Stimulated activated CD8-positive, alpha-beta memory T cell treated with anti-CD3 and anti-CD28 coated beads, Interleukin-7, amount 100 ng/mL, for 48 hours (primary cell): ENCODE measurements around the gene ECM2.

Experiments used
- DNase-seq, 2 donors: peaks; one replicate each; pipeline ENCODE4 v3.0.0-alpha.2; 2020; ENCODE audit warnings: low read depth in 1 of 2; ENCODE audit errors: extremely low read depth in 1 of 2

ECM2 gene

DNA sequence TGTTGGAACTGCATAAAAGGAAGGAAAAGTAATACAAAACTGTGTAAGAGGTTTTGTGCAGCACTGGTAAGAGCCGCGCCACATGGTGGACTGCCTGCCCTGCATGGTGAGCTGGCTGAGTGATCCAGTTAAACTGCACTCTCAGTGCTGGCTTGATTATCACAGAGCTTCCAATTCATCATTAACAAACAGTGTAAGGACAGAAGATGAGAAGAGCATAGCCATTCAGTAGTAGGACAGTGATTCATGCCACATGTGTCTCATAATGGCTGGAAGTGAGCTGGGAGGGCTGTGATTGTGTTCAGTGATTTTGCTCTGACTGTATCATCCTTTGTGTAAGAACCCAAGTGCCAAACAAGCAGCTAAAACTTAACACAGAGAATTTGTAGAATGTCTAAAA is 67.6 kb downstream of the ECM2 start:
- no peak for DNase-seq

DNA sequence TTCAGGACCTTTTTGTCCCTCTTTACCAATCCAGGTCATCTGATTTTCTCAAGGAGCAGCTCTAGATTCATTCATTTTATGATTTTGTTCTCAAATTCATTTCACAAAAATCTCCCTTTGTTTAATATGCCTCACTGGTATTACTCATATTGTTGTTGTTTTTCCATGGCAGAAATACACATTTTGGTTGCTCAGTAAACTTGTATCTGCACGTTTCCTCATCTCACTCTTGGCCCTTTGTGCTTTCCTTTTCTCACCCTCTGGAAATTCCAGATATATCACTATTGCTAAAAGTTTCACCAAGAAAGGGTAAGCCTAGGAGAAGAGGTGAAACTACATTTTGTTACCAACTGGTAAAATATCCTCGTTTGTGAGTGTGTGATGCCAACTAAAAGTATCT is 68.3 kb downstream of the ECM2 start:
- DNase-seq, result no peak

- no peak for DNase-seq
Observed at GRCh38 chr9:92467041-92467440, 68.7 kb downstream of the ECM2 start.

DNA sequence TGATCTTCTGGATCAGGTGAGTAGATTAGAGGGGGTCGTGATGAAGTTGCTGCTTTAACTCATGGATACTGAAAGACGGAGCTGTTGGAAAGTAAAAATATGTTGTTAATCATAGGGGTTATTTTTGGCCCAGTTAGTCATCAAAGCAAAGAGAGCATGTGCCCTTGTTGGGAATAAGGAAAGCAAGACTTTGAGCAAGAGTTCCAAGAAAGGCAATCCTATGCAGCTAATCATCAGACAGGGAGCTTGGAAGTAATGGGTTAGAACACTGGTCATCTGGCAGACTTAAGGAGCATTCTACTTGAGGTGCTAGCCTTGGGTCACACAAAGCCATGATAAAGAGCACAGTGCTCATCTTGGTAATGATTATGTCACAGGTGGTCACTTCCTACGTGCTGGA is 71.8 kb downstream of the ECM2 start:
- no peak for DNase-seq

GRCh38 chr9:92463387-92463786 is 72.4 kb downstream of the ECM2 start:
- no peak for DNase-seq

DNA sequence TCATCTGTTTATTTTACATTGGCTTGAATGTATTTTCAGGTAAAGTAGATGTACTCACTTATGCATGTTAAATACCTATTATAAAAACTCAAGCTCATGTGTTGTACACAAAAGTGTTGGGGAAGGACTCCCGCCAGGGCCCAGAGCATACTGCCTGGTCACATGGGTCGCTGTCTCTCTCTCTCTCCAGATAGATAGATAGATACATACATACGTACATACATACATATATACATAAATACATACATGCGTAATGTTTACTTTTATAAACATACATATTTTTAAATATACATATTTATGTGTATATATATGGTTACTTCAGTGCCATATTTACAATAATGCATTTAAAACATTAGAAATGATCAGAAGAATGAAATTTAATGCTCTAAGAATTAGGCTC is 78.2 kb downstream of the ECM2 start:
- DNase-seq, result no peak

GRCh38 chr9:92455217-92455616 is 80.6 kb downstream of the ECM2 start:
- no peak for DNase-seq

GRCh38 chr9:92446536-92446935 is 89.3 kb downstream of the ECM2 start:
- no peak for DNase-seq
